ENCODE results near the gene ZMYND11. TPM values are rescaled to one million over a fixed set of nuclear protein-coding genes. Genes with fewer than 3 reads are reported as not detected.

ZMYND11 gene
- total RNA-seq, 1 experiment from 2014 or later = 37.5 TPM

- H3K4me1 ChIP-seq (ENCODE audit: control insufficient read depth, insufficient read depth, low read length) = no peaks in the 10 kb centered on the region
- ATAC-seq (no peak), DNase-seq (ENCODE audit: low read depth, low spot score) (no peak)
- H3K27ac ChIP-seq (ENCODE audit: low read length) = no peak overlapping the region
- no TSS peak for BruUV-seq (replicated peaks)
- H3K9me3 ChIP-seq (ENCODE audit: control insufficient read depth, insufficient read depth, low read depth, low read length) = no peaks in the 10 kb centered on the region
- no peak overlapping the region for H3K4me3 ChIP-seq (ENCODE audit: low read depth in 2 of 2, low read length in 2 of 2)
- CTCF ChIA-PET = no interaction called here
- POLR2A ChIA-PET = no interaction called here
- H3K27me3 ChIP-seq (ENCODE audit: control insufficient read depth, insufficient read depth, low read length) = no peaks in the 10 kb centered on the region
- in situ Hi-C loops (cut with HindIII; ENCODE audit: low pct_unique_long_range_greater_than_20kb, low sequenced_read_pairs) = no loop called here
- TF ChIP-seq SIN3A (IDR thresholded peaks at IDR 0.05; ENCODE audit: borderline replicate concordance, insufficient read depth, low read depth, low read length) = no peak
- TF ChIP-seq POLR2AphosphoS5 (IDR thresholded peaks at IDR 0.05; ENCODE audit: low read depth, low read length) = no peak
- TF ChIP-seq REST (IDR thresholded peaks at IDR 0.05; ENCODE audit: insufficient read depth in 1 of 2, low read depth in 2 of 2, low read length in 1 of 2) = no peak
- TF ChIP-seq TCF7L2 (IDR thresholded peaks at IDR 0.05; ENCODE audit: low read depth, low read length) = no peak
- no peak for TF ChIP-seq CTCF (IDR thresholded peaks at IDR 0.05)
- H3K36me3 ChIP-seq (ENCODE audit: control insufficient read depth, insufficient read depth, low read length) = no peaks in the 10 kb centered on the region; the same call in 1 of the 2 replicates
- intact Hi-C loops (cut with micrococcal nuclease; ENCODE audit: unreplicated experiment) = no loop called here
These were observed 43.5 kb downstream of the ZMYND11 start for GRCh38 chr10:178723-179122.

- BruUV-seq (replicated peaks) = no TSS peak
- in situ Hi-C loops (cut with HindIII; ENCODE audit: low pct_unique_long_range_greater_than_20kb, low sequenced_read_pairs) (no loop called here), intact Hi-C loops (cut with micrococcal nuclease; ENCODE audit: unreplicated experiment) (loop anchor here (1.0 kb wide), 1 partner anchor 18 kb away; no protein-coding TSS in a partner anchor)
- H3K9me3 ChIP-seq (ENCODE audit: control insufficient read depth, insufficient read depth, low read depth, low read length) = no peaks in the 10 kb centered on the region
- POLR2A ChIA-PET = no interaction called here
- H3K27ac ChIP-seq (ENCODE audit: low read length) = no peak overlapping the region
- no peaks in the 10 kb centered on the region; the same call in 1 of the 2 replicates for H3K36me3 ChIP-seq (ENCODE audit: control insufficient read depth, insufficient read depth, low read length)
- no peaks in the 10 kb centered on the region for H3K4me1 ChIP-seq (ENCODE audit: control insufficient read depth, insufficient read depth, low read length)
- no peak for DNase-seq (ENCODE audit: low read depth, low spot score)
- no peak for ATAC-seq
- no peak overlapping the region for H3K4me3 ChIP-seq (ENCODE audit: low read depth in 2 of 2, low read length in 2 of 2)
- no peaks in the 10 kb centered on the region for H3K27me3 ChIP-seq (ENCODE audit: control insufficient read depth, insufficient read depth, low read length)
- CTCF ChIA-PET = no interaction called here
- no peak for TF ChIP-seq TCF7L2 (IDR thresholded peaks at IDR 0.05; ENCODE audit: low read depth, low read length)
- no peak for TF ChIP-seq REST (IDR thresholded peaks at IDR 0.05; ENCODE audit: insufficient read depth in 1 of 2, low read depth in 2 of 2, low read length in 1 of 2)
- TF ChIP-seq SIN3A (IDR thresholded peaks at IDR 0.05; ENCODE audit: borderline replicate concordance, insufficient read depth, low read depth, low read length) = no peak
- no peak for TF ChIP-seq CTCF (IDR thresholded peaks at IDR 0.05)
- no peak for TF ChIP-seq POLR2AphosphoS5 (IDR thresholded peaks at IDR 0.05; ENCODE audit: low read depth, low read length)
These were observed 47.4 kb downstream of the ZMYND11 start for GRCh38 chr10:182441-183201.

All from Panc1 (cell line).